ENCODE data around the gene CCL21.
"Not testable (repeated sequence)": the region's sequence is repeated elsewhere in the genome, so short reads cannot be mapped to it uniquely, and the experiment has no call there.

The CCL21 gene

GRCh38 chr9:34737677-34738260, 27.8 kb upstream of the CCL21 start:
- TF ChIP-seq CTCF (IDR thresholded peaks at IDR 0.05; ENCODE audit: borderline replicate concordance, control extremely low read depth, extremely low read depth, insufficient read depth, missing control alignments), result no peak
- no peak for DNase-seq (ENCODE audit: low spot score)
- in situ Hi-C loops (cut with MboI; ENCODE audit: low sequenced_read_pairs, unreplicated experiment), result no loop called here

- no peak for TF ChIP-seq CTCF (IDR thresholded peaks at IDR 0.05; ENCODE audit: borderline replicate concordance, control extremely low read depth, extremely low read depth, insufficient read depth, missing control alignments)
- in situ Hi-C loops (cut with MboI; ENCODE audit: low sequenced_read_pairs, unreplicated experiment), result no loop called here
- DNase-seq (ENCODE audit: low spot score), result no peak
Measured at GRCh38 chr9:34734720-34735119, 24.8 kb upstream of the CCL21 start.

- in situ Hi-C loops (cut with MboI; ENCODE audit: low sequenced_read_pairs, unreplicated experiment), result no loop called here
- DNase-seq (ENCODE audit: low spot score), result no peak
- no peak for TF ChIP-seq CTCF (IDR thresholded peaks at IDR 0.05; ENCODE audit: borderline replicate concordance, control extremely low read depth, extremely low read depth, insufficient read depth, missing control alignments)
Measured at GRCh38 chr9:34732886-34733285, 22.9 kb upstream of the CCL21 start.

- no peak for TF ChIP-seq CTCF (IDR thresholded peaks at IDR 0.05; ENCODE audit: borderline replicate concordance, control extremely low read depth, extremely low read depth, insufficient read depth, missing control alignments)
- no peak for DNase-seq (ENCODE audit: low spot score)
Measured at GRCh38 chr9:34732478-34732877, 22.5 kb upstream of the CCL21 start.

GRCh38 chr9:34723141-34723540, 13.2 kb upstream of the CCL21 start:
- in situ Hi-C loops (cut with MboI; ENCODE audit: low sequenced_read_pairs, unreplicated experiment), result no loop called here
- no peak for TF ChIP-seq CTCF (IDR thresholded peaks at IDR 0.05; ENCODE audit: borderline replicate concordance, control extremely low read depth, extremely low read depth, insufficient read depth, missing control alignments)
- no peak for DNase-seq (ENCODE audit: low spot score)

More at GRCh38 chr9:34732478-34732877, 22.5 kb upstream of the CCL21 start:
- in situ Hi-C loops (cut with MboI; ENCODE audit: low sequenced_read_pairs, unreplicated experiment), result no loop called here

- in situ Hi-C loops (cut with MboI; ENCODE audit: low sequenced_read_pairs, unreplicated experiment); DNase-seq (ENCODE audit: low spot score): not testable (repeated sequence)
Measured at GRCh38 chr9:34719769-34720025, 9.8 kb upstream of the CCL21 start.

- DNase-seq (ENCODE audit: low spot score), result no peak
- no peak for TF ChIP-seq CTCF (IDR thresholded peaks at IDR 0.05; ENCODE audit: borderline replicate concordance, control extremely low read depth, extremely low read depth, insufficient read depth, missing control alignments)
- in situ Hi-C loops (cut with MboI; ENCODE audit: low sequenced_read_pairs, unreplicated experiment), result no loop called here
Measured at GRCh38 chr9:34719021-34719768, 9.3 kb upstream of the CCL21 start.

Data from GM13976 (cell line).